Small intestine (tissue), 16 donors: ENCODE results near the gene DNAJB2. TPM values are rescaled to one million over a fixed set of nuclear protein-coding genes. Genes with fewer than 3 reads are reported as not detected.
A peak's percentile ranks its signal among the peaks of the same experiment; 100 is the strongest.

Experiments used
- DNase-seq, 2 donors: peaks; one replicate each; pipeline versions ENCODE4 v3.0.0 to v3.0.0-alpha.2; 2013
- FAIRE-seq: peaks from 2 replicates; lab custom pipeline; 2012; peaks lifted over from hg19 to GRCh38; lab: Jason Lieb, UNC
- H3K27ac ChIP-seq, 3 donors: one replicate each; pipeline ENCODE4 v1.5.1; 2013; ENCODE audit warnings: low read length in 2 of 3, mild to moderate bottlenecking in 2 of 3, control low read depth in 1 of 3, inconsistent platforms in 1 of 3, low read depth in 1 of 3, moderate library complexity in 1 of 3
- H3K27me3 ChIP-seq, 3 donors: one replicate each; pipeline ENCODE4 v1.6.1; 2013; ENCODE audit warnings: low read length in 3 of 3, inconsistent platforms in 1 of 3; ENCODE audit not compliant: control insufficient read depth in 3 of 3, insufficient read depth in 3 of 3
- H3K36me3 ChIP-seq, 3 donors: one replicate each; pipeline ENCODE4 v1.6.1; 2013; ENCODE audit warnings: low read length in 3 of 3, inconsistent platforms in 1 of 3, low read depth in 1 of 3, mild to moderate bottlenecking in 1 of 3, moderate library complexity in 1 of 3; ENCODE audit not compliant: control insufficient read depth in 3 of 3, insufficient read depth in 2 of 3
- H3K4me1 ChIP-seq, 3 donors: one replicate each; pipeline ENCODE4 v1.6.1; 2013; ENCODE audit warnings: low read length in 2 of 3, inconsistent platforms in 1 of 3, low read depth in 1 of 3, mild to moderate bottlenecking in 1 of 3, moderate library complexity in 1 of 3; ENCODE audit not compliant: control insufficient read depth in 3 of 3, insufficient read depth in 2 of 3
- H3K4me3 ChIP-seq, 3 donors: one replicate each; pipeline ENCODE4 v1.5.1; 2013; ENCODE audit warnings: low read length in 3 of 3, control low read depth in 1 of 3, inconsistent platforms in 1 of 3, low read depth in 1 of 3, mild to moderate bottlenecking in 1 of 3, moderate library complexity in 1 of 3
- H3K9me3 ChIP-seq, 2 donors: one replicate each; pipeline ENCODE4 v1.6.1; 2013; ENCODE audit warnings: low read depth in 1 of 2, low read length in 1 of 2; ENCODE audit not compliant: control insufficient read depth in 2 of 2, insufficient read depth in 1 of 2
- WGBS, 3 donors: extraction: QIAGEN DNeasy Blood & Tissue Kit; methylation state at CpG; one replicate each; pipeline ENCODE4 v1.1.7; 2013; 5-methylcytosine and 5-hydroxymethylcytosine counted together
- long read RNA-seq, 10 donors: transcript quantifications; one replicate each; lab custom pipeline, GENCODE V29; 2026
- polyA plus RNA-seq, 4 donors: library from polyadenylated mRNA; stranded (reverse) in 3 of 4; unstranded in 1 of 4; fragments of 200-250 nt in 3 of 4; fragments of 120-200 nt in 1 of 4; gene quantifications; one replicate each; pipeline versions ENCODE4 v1.2.1 to v1.2.3, GENCODE V29; 2013
- donor health status: healthy with polysubstance abuse.
- donor health status: control.
- donor health status: control.
- donor health status: Bipolar disorder and iron deficiency.
- donor health status: healthy.

DNAJB2 gene
- polyA plus RNA-seq = 10 to 100 TPM; 43.3 to 65.8 (median 57.7) TPM
- long read RNA-seq, donor 1 = 0 reads
- long read RNA-seq, donor 2, partial matches to known transcripts = 0 of 3 reads
- long read RNA-seq, donor 2, other reads (novel, unspliced or antisense) = 0 of 3 reads
- long read RNA-seq, donor 3, transcript DNAJB2-202 (10 exons, 1,946 nt) = major isoform, 6 of 10 reads
- long read RNA-seq, donor 3, partial matches to known transcripts = 0 of 10 reads
- long read RNA-seq, donor 3, other reads (novel, unspliced or antisense) = 0 of 10 reads
- long read RNA-seq, donor 4, partial matches to known transcripts = 0 of 1 reads
- long read RNA-seq, donor 4, other reads (novel, unspliced or antisense) = 0 of 1 reads
- long read RNA-seq, donor 5, partial matches to known transcripts = 0 of 2 reads
- long read RNA-seq, donor 5, other reads (novel, unspliced or antisense) = 0 of 2 reads
- long read RNA-seq, donor 6, transcript DNAJB2-202 (10 exons, 1,946 nt) = major isoform, 6 of 7 reads
- long read RNA-seq, donor 6, partial matches to known transcripts = 0 of 7 reads
- long read RNA-seq, donor 6, other reads (novel, unspliced or antisense) = 0 of 7 reads
- long read RNA-seq, donor 7 = 0 reads
- long read RNA-seq, donor 8, partial matches to known transcripts = 0 of 3 reads
- long read RNA-seq, donor 8, other reads (novel, unspliced or antisense) = 0 of 3 reads
- long read RNA-seq, donor 9, partial matches to known transcripts = 0 of 5 reads
- long read RNA-seq, donor 9, other reads (novel, unspliced or antisense) = 0 of 5 reads
- long read RNA-seq, donor 10, transcript DNAJB2-202 (10 exons, 1,946 nt) = major isoform, 8 of 14 reads
- long read RNA-seq, donor 10, partial matches to known transcripts = 0 of 14 reads
- long read RNA-seq, donor 10, other reads (novel, unspliced or antisense) = 0 of 14 reads

DNA sequence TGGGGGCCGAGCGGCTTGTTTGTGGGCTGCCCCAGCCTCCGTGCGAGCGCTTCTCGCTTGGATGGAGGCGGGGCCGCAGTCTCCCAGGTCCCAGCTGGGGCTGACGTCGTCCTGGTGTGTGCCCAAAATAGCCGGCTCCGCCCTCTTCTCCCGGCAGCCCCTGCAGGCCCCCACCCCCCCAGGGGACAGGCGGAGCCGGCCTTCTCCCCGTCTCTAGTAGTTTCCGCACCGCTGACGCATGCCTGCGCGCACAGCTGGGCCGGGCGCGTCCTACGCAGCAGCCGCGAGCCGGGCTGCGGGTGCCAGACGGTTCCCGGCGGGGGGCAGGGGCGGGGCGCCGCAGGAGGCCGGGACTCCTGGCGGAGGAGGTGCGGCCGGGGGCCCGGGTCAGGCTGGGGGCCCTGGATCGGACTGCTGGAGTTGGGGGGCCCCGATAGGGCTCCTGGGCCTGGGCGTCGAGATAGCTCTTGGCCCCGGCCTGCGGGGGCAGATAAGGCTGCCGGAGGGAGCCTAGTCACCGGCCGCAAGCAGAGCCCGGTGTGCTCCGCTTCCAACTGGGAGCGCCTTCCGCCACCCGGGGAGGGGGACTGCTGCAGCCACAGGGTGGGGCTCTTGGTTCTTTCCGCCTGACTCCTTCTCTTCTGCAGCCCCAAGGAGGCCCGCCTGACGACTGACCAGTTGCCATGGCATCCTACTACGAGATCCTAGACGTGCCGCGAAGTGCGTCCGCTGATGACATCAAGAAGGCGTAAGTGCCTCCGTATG is at the start of gene DNAJB2:
Gene DNAJB2 (plus strand): TSS at position 216 of the 765 bp plus-strand sequence. CDS start 468 bp downstream, at position 684.
- H3K4me1 ChIP-seq = peaks cover 0 to 33% (median 6%) of the 10 kb centered on the region in 3 donors
- peak; percentile 98 for DNase-seq
- H3K27me3 ChIP-seq = no peaks in the 10 kb centered on the region
- H3K9me3 ChIP-seq = no peaks in the 10 kb centered on the region
- peak within 1 kb of the TSS; percentile 50 to 74 (median 60) for H3K4me3 ChIP-seq
- FAIRE-seq = no peak
- peaks cover 4 to 40% (median 7%) of the 10 kb centered on the region in 3 donors for H3K36me3 ChIP-seq
- H3K27ac ChIP-seq = peak within 1 kb of the TSS; percentile 88 to 97 (median 89)
- WGBS, 3 donors = 0 to 1% (median 0%) methylated on average over 43 to 65 of the region's 65 CpGs

DNA sequence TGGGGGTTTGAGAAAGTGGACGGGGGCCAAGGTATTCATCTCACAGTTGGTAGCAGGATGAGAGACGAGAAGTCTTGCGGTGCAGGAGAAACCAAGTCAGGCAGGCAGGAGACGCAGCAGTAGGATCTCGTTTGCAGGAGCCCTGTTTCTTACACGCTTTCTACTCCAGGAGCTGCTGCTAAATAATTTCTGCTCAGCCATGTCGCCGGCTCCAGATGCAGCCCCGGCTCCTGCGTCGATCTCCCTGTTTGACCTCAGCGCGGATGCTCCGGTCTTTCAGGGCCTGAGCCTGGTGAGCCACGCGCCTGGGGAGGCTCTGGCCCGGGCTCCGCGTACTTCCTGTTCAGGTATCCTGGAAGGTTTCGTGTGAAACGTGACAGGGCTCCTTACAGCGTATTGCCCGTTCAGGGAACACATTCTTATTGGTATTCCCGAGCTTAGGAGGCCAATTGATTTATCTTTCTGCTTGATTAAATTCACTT is 49.1 kb upstream of the DNAJB2 start:
- FAIRE-seq = no peak
- Histone ChIP-seq H3K27me3 (no peaks in the 10 kb centered on the region), H3K27ac (peak overlapping the region; percentile 85 to 98 (median 87)), H3K4me1 (peaks cover 5 to 13% (median 10%) of the 10 kb centered on the region in 3 donors), H3K4me3 (peak overlapping the region; percentile 38 to 85 (median 72)), H3K9me3 (no peaks in the 10 kb centered on the region), H3K36me3 (peaks cover 14 to 55% (median 27%) of the 10 kb centered on the region in 3 donors)
- 0 to 1% (median 0%) methylated on average over 24 of the region's 24 CpGs for WGBS, 3 donors
- peak; percentile 72 to 87 for DNase-seq

DNA sequence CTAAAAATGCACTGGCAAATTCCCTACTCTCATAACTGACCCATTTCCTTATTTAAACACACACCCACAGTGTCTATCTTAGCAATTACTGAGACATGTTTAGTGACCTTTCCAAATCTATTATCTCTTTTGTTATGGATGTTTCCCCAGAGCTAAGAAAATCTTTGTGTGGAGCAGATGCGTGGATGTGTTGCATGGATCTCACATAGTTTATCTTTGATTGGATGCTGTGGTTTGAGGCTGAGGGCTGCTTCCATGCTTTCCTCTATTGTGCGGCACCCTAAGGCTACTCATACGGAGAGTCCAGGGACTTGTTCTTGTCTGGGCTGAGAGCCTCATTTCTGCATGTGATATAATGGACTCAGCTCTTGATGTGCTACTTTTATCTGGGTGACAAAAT is 44.8 kb upstream of the DNAJB2 start:
- Histone ChIP-seq H3K9me3 (no peaks in the 10 kb centered on the region), H3K4me1 (no peaks in the 10 kb centered on the region), H3K36me3 (peaks cover 12 to 58% (median 28%) of the 10 kb centered on the region in 3 donors), H3K4me3 (no peak overlapping the region), H3K27me3 (no peaks in the 10 kb centered on the region), H3K27ac (no peak overlapping the region)
- FAIRE-seq (no peak), DNase-seq (no peak)
- 74 to 94% (median 92%) methylated on average over 3 of the region's 3 CpGs for WGBS, 3 donors

DNA sequence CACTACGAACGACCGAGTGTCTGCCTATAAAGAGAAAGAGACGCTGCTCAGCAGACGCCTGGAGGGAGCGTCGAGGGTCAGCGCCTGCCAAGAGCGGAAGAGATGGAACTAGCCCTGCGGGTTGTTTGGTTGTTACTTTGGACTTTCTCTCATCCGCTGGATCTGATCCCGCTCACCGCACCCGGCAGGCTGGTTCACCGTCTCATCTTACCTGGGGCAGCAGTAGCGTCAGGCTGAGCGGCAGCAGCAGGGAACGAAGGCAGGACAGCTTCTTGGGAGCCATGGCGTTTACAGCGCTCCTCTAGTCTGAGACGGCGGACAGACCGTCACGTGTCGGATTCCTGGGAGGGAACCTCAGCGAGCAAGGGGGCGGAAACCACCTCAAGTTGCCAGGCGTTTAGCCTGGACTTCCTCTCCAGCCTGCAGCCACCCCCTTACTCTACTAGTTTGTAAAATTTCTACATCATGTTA is 35.8 kb upstream of the DNAJB2 start:
- H3K36me3 ChIP-seq = peaks cover 0 to 35% (median 0%) of the 10 kb centered on the region in 3 donors
- 13 to 40% (median 32%) methylated on average over 28 of the region's 28 CpGs for WGBS, 3 donors
- H3K4me3 ChIP-seq = peak overlapping the region in 2 of 3 donors; percentile 0 to 22
- no peaks in the 10 kb centered on the region for H3K9me3 ChIP-seq
- no peaks in the 10 kb centered on the region for H3K27me3 ChIP-seq
- H3K27ac ChIP-seq = peak overlapping the region in 2 of 3 donors; percentile 7
- peaks cover 13 to 24% (median 15%) of the 10 kb centered on the region in 3 donors for H3K4me1 ChIP-seq
- peak; percentile 76 to 83 for DNase-seq
- no peak for FAIRE-seq

DNA sequence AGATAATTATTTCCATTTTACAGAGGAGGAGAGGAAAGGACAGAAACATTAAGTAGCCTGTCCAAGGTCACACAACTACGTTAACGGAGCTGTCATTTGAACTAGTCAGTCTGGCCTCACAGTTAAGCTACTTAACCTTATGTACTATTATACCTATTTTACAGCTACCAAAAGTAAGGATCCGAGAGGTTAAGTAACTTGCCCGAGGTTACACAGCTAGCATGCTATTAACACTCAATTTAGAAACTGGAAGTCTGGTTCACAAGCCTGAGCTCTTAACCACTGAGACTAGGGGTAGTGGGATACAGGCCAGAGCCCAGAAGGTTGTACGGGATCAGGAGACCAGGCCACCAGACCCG is 34.4 kb upstream of the DNAJB2 start:
- H3K27me3 ChIP-seq = no peaks in the 10 kb centered on the region
- no peaks in the 10 kb centered on the region for H3K9me3 ChIP-seq
- peak overlapping the region; percentile 59 to 91 (median 91) for H3K4me3 ChIP-seq
- DNase-seq (no peak), FAIRE-seq (no peak)
- 19 to 36% (median 23%) methylated on average over 6 of the region's 6 CpGs for WGBS, 3 donors
- peak overlapping the region; percentile 71 to 91 (median 73) for H3K27ac ChIP-seq
- peaks cover 0 to 33% (median 0%) of the 10 kb centered on the region in 3 donors for H3K36me3 ChIP-seq
- peaks cover 13 to 38% (median 20%) of the 10 kb centered on the region in 3 donors for H3K4me1 ChIP-seq

DNA sequence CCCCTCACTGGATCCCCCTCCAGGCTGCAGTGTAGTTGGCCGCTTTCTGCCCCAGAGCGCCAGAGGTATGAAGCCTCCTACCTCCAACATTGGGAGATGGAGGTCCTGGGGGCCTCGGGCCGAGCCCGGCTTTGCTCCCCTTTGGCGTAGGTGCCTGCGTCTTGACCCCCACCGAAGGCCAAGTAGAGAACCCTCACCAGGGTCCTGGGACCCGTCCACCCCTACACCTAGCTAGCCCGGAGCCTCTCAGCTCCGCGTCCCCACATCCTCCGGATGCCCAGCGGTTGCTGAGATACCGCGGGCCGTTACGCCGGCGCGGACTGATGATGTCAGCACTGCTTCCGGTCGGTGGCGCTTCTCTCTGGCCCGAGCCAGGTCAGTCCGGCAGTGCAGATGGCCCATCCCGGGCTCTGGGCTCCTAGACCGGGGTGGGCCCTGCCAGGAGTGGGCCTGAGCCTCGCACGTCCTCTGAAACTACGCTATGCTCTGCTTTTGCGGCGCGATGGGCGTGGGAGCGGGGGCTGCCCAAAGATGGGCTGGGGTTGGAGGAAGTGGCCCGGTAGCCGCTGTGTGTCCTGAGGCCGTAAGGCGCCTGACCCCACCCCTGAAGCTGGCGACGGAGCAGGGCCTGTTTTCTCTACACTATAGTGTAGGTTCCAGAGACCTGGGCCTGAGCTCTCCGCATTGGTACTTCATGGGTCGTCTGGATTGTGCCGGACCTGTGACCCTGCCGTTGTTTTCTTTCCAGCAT is 33.8 kb upstream of the DNAJB2 start, which contains the start of the genes GLB1L and STK16:
Gene GLB1L (minus strand): TSS at position 297 of the 751 bp plus-strand sequence. CDS start 1,871 bp downstream, outside the sequence.
Gene STK16 (plus strand): TSS at position 332 of the 751 bp plus-strand sequence. CDS start 521 bp downstream, outside the sequence.
- WGBS, 3 donors = 0 to 1% (median 1%) methylated on average over 46 of the region's 46 CpGs
- no peaks in the 10 kb centered on the region for H3K27me3 ChIP-seq
- FAIRE-seq = no peak
- H3K4me3 ChIP-seq = peak within 1 kb of the TSS; percentile 59 to 91 (median 91)
- peaks cover 17 to 44% (median 20%) of the 10 kb centered on the region in 3 donors for H3K4me1 ChIP-seq
- no peaks in the 10 kb centered on the region for H3K9me3 ChIP-seq
- peaks cover 0 to 32% (median 0%) of the 10 kb centered on the region in 3 donors for H3K36me3 ChIP-seq
- DNase-seq = peak; percentile 87 to 97
- H3K27ac ChIP-seq = peak within 1 kb of the TSS; percentile 71 to 91 (median 89)

DNA sequence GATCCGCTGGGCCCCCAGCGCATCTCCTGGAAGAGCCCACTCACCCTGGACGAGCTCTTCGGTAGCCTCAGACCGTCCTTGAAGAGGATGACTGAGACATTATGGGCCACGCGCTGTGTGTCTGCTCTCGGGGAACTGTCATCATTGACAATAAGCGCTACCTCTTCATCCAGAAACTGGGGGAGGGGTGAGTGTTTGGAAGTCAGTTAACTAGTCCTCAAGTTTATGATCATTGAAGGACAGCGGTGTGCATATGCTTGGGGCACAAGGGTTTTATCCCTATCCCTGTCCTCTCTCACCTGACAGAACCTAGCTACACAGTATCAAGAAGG is 33.3 kb upstream of the DNAJB2 start:
- DNase-seq = peak in 1 of 2 donors; percentile 14
- FAIRE-seq = no peak
- H3K36me3 ChIP-seq = peaks cover 0 to 37% (median 0%) of the 10 kb centered on the region in 3 donors

More for the DNA sequence above, 33.3 kb upstream of the DNAJB2 start:
- WGBS, 3 donors = 8 to 12% (median 10%) methylated on average over 10 of the region's 10 CpGs
- peak overlapping the region; percentile 59 to 91 (median 91) for H3K4me3 ChIP-seq
- H3K27me3 ChIP-seq = no peaks in the 10 kb centered on the region
- peak overlapping the region; percentile 71 to 91 (median 89) for H3K27ac ChIP-seq
- H3K9me3 ChIP-seq = no peaks in the 10 kb centered on the region
- peaks cover 20 to 49% (median 21%) of the 10 kb centered on the region in 3 donors for H3K4me1 ChIP-seq
